Esophagus squamous epithelium (tissue), 5 donors: ENCODE measurements around the gene GALNT13. TPM values are rescaled to one million over a fixed set of nuclear protein-coding genes. Genes with fewer than 3 reads are reported as not detected.
A peak's percentile ranks its signal among the peaks of the same experiment; 100 is the strongest.

Source experiments
- DNase-seq: peaks from one replicate; lab custom pipeline; 2025; lab: John Stamatoyannopoulos, UW
- H3K27ac ChIP-seq, 4 donors: fragments of 200-600 bp; sonication (generic); one replicate each; pipeline ENCODE4 v1.5.1; 2016 to 2019; ENCODE audit warnings: mild to moderate bottlenecking in 1 of 4
- H3K27me3 ChIP-seq, 4 donors: fragments of 200-600 bp; sonication (generic); 1 replicate in 3 of 4; 2 replicates in 1 of 4; pipeline versions ENCODE4 v1.5.1 to v1.6.0; 2017 to 2021; ENCODE audit warnings: antibody characterized with exemption in 1 of 4
- H3K36me3 ChIP-seq, 3 donors: fragments of 200-600 bp; sonication (generic); one replicate each; pipeline ENCODE4 v1.5.1; 2016 to 2019
- H3K4me1 ChIP-seq, 3 donors: fragments of 200-600 bp; sonication (generic); one replicate each; pipeline ENCODE4 v1.5.1; 2017 to 2019
- H3K4me3 ChIP-seq, 4 donors: fragments of 200-600 bp; sonication (generic); 1 replicate in 3 of 4; 2 replicates in 1 of 4; pipeline ENCODE4 v1.5.1; 2016 to 2019; ENCODE audit warnings: mild to moderate bottlenecking in 2 of 4, moderate library complexity in 1 of 4
- H3K9me3 ChIP-seq, 3 donors: fragments of 200-600 bp; sonication (generic); one replicate each; pipeline ENCODE4 v1.5.1; 2016 to 2019
- CTCF ChIP-seq, 6 experiments: fragments of 450-650 bp in 4 of 6; fragments of 200-600 bp in 2 of 6; sonication (generic) in 2 of 6; IDR thresholded peaks; one replicate each; pipeline ENCODE4 v1.5.1; 2016 to 2019; ENCODE audit warnings: antibody characterized with exemption in 6 of 6, mild to moderate bottlenecking in 4 of 6, moderate library complexity in 4 of 6
- POLR2A ChIP-seq, 4 donors: fragments of 450-650 bp; IDR thresholded peaks; one replicate each; pipeline ENCODE4 v1.6.1; 2017; ENCODE audit warnings: antibody characterized with exemption in 4 of 4, mild to moderate bottlenecking in 4 of 4, moderate library complexity in 3 of 4
- WGBS, 2 donors: methylation state at CpG; one replicate each; pipeline ENCODE4 v1.1.5; 2018; 5-methylcytosine and 5-hydroxymethylcytosine counted together
- intact Hi-C: fragments of 100-400 bp; cut with DNase I; formaldehyde crosslinking; loops from one replicate; pipeline ENCODE4 v1.15.0; 2022
- total RNA-seq, 4 donors: library from RNA; depleted of rRNA; stranded (reverse); fragments of >200 nt; gene quantifications; one replicate each; pipeline ENCODE4 v1.1.0, GENCODE V29; 2016
- donor health status: DM: yes; HTN: yes; CAD: no.

Gene GALNT13
- under 1 TPM; 0.04 to 0.38 (median 0.17) TPM for total RNA-seq

- WGBS, 2 donors = 17 to 22% methylated on average over 8 to 16 of the region's 93 CpGs
- no peak within 1 kb of the TSS for H3K27ac ChIP-seq
- peak within 1 kb of the TSS in 2 of 4 donors; percentile 28 to 52 for H3K4me3 ChIP-seq
- no peaks in the 10 kb centered on the region for H3K9me3 ChIP-seq
- TF ChIP-seq POLR2A (IDR thresholded peaks at IDR 0.05) (no peak), CTCF (IDR thresholded peaks at IDR 0.05) (no peak)
- peaks cover 0 to 18% (median 0%) of the 10 kb centered on the region in 3 donors for H3K4me1 ChIP-seq
- H3K36me3 ChIP-seq = no peaks in the 10 kb centered on the region
- H3K27me3 ChIP-seq = peaks cover 0 to 51% (median 6%) of the 10 kb centered on the region in 4 donors
- intact Hi-C loops = no loop called here
- no peak for DNase-seq
Measured at GRCh38 chr2:153871231-153872221, at the start of gene GALNT13. GALNT13 (plus strand) TSS chr2:153871922.

- Histone ChIP-seq H3K4me3 (no peak overlapping the region), H3K36me3 (no peaks in the 10 kb centered on the region), H3K9me3 (no peaks in the 10 kb centered on the region), H3K27me3 (no peaks in the 10 kb centered on the region), H3K27ac (no peak overlapping the region), H3K4me1 (no peaks in the 10 kb centered on the region)
- no peak for DNase-seq
- intact Hi-C loops = no loop called here
- TF ChIP-seq POLR2A (IDR thresholded peaks at IDR 0.05) = no peak
- TF ChIP-seq CTCF (IDR thresholded peaks at IDR 0.05) = no peak
- 52 to 62% methylated on average over 1 of the region's 1 CpG for WGBS, 2 donors
Measured at GRCh38 chr2:153823880-153824279, 47.8 kb upstream of the GALNT13 start.

DNA sequence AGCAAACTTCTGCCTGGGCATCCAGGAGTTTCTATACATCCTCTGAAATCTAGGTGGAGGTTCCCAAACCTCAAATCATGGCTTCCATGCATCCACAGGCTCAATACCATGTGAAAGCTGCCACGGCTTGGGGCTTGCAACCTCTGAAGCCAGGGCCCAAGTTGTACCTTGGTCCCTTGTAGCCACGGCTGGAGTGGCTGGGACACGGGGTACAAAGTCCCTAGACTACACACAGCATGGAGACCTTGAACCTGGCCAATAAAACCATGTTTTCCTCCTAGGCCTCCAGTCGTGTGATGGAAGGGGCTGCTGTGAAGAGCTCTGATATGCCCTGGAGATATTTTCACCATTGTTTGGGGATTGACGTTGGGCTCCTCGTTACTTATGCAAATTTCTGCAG, 43.4 kb upstream of the GALNT13 start:
- H3K27ac ChIP-seq = no peak overlapping the region
- no peak overlapping the region for H3K4me3 ChIP-seq
- DNase-seq = no peak
- 34 to 67% methylated on average over 2 to 5 of the region's 6 CpGs for WGBS, 2 donors
- TF ChIP-seq CTCF (IDR thresholded peaks at IDR 0.05) = no peak
- TF ChIP-seq POLR2A (IDR thresholded peaks at IDR 0.05) = no peak
- H3K36me3 ChIP-seq = no peaks in the 10 kb centered on the region
- no peaks in the 10 kb centered on the region for H3K9me3 ChIP-seq
- H3K27me3 ChIP-seq = no peaks in the 10 kb centered on the region
- H3K4me1 ChIP-seq = no peaks in the 10 kb centered on the region
- intact Hi-C loops = no loop called here

- intact Hi-C loops = no loop called here
- 94 to 96% methylated on average over 2 of the region's 2 CpGs for WGBS, 2 donors
Measured at GRCh38 chr2:153834662-153835061, 37.1 kb upstream of the GALNT13 start.

More at GRCh38 chr2:153834662-153835061, 37.1 kb upstream of the GALNT13 start:
- no peak for DNase-seq
- TF ChIP-seq CTCF (IDR thresholded peaks at IDR 0.05) = no peak
- TF ChIP-seq POLR2A (IDR thresholded peaks at IDR 0.05) = no peak
- Histone ChIP-seq H3K4me1 (no peaks in the 10 kb centered on the region), H3K27me3 (no peaks in the 10 kb centered on the region), H3K27ac (no peak overlapping the region), H3K36me3 (no peaks in the 10 kb centered on the region), H3K4me3 (no peak overlapping the region), H3K9me3 (no peaks in the 10 kb centered on the region)
